Peyer's patch (tissue), 4 donors: Measurements from ENCODE around the gene TBCK.

Experiments
- CTCF ChIP-seq, 6 experiments: fragments of 450-650 bp in 4 of 6; fragments of 200-600 bp in 2 of 6; sonication (generic) in 1 of 6; IDR thresholded peaks; one replicate each; pipeline ENCODE4 v1.5.1; 2017 to 2019; ENCODE audit warnings: antibody characterized with exemption in 6 of 6, mild to moderate bottlenecking in 3 of 6, moderate library complexity in 1 of 6
- POLR2A ChIP-seq, 2 donors: fragments of 450-650 bp; IDR thresholded peaks; one replicate each; pipeline ENCODE4 v1.5.1; 2017; ENCODE audit warnings: antibody characterized with exemption in 2 of 2, mild to moderate bottlenecking in 2 of 2, moderate library complexity in 2 of 2

GRCh38 chr4:106355193-106355592, 39.2 kb upstream of the TBCK start:
- TF ChIP-seq CTCF (IDR thresholded peaks at IDR 0.05) (no peak), POLR2A (IDR thresholded peaks at IDR 0.05) (no peak)
